ENCODE measurements around the gene GABBR2. TPM values are rescaled to one million over a fixed set of nuclear protein-coding genes. Genes with fewer than 3 reads are reported as not detected.

GABBR2 gene
- total RNA-seq, 1 experiment from 2014 or later, result 0.76 TPM

DNA sequence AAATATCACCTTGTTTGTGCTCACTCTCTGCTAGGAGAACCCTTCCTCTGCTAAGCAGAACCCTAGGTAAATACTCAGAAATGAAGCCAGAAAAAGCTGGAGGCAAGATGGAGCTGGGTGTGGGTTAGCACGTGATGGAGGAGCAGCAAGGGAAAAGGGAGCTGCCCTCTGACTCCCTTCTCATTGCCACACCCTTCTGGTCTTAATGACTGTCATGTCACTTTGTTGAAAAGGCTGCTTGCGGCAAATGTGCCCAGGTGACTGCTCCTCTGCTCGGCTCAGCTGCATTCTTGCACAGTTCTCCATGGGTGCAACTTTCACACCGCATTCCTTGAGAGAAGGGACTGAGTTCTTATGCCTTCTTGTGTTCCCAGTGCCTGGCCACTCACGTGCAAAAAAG is 416.9 kb downstream of the GABBR2 start:
- no peak for TF ChIP-seq EZH2 (IDR thresholded peaks at IDR 0.05; ENCODE audit: low read depth)
- no peak for TF ChIP-seq CTCF (conservative IDR thresholded peaks at IDR 0.05)
- CTCF ChIA-PET, result interaction anchor here (0.6 kb wide), 1 partner anchor 483 kb away, joined by 3 read pairs; no protein-coding TSS in a partner anchor
- Histone ChIP-seq H2AFZ (no peak overlapping the region), H3K9me2 (ENCODE audit: insufficient read depth) (no peaks in the 10 kb centered on the region), H3K36me3 (ENCODE audit: low read depth) (no peaks in the 10 kb centered on the region), H3K79me2 (ENCODE audit: low read depth) (no peaks in the 10 kb centered on the region), H3F3A (ENCODE audit: insufficient read depth, low read depth) (no peaks in the 10 kb centered on the region), H3K27me3 (ENCODE audit: insufficient read depth, low read depth) (no peaks in the 10 kb centered on the region), H4K20me1 (ENCODE audit: insufficient read depth) (no peaks in the 10 kb centered on the region), H3K4me2 (no peak overlapping the region), H3K4me1 (replicated peaks; ENCODE audit: insufficient read depth) (0 out of 2 replicates have a peak, but pooled peaks cover 4% of the 10 kb centered on the region), H3K9me3 (ENCODE audit: insufficient read depth, low read depth) (no peaks in the 10 kb centered on the region), H3K4me3 (no peak overlapping the region), H3K27ac (no peak overlapping the region)
- DNase-seq, result no peak
- POLR2A ChIA-PET (ENCODE audit: unreplicated experiment), result interaction anchor here (0.6 kb wide), 1 partner anchor 723 kb away, joined by 3 read pairs; no protein-coding TSS in a partner anchor
- intact Hi-C loops (cut with micrococcal nuclease; ENCODE audit: unreplicated experiment), result no loop called here
- no TSS peak for BruUV-seq (replicated peaks)

DNA sequence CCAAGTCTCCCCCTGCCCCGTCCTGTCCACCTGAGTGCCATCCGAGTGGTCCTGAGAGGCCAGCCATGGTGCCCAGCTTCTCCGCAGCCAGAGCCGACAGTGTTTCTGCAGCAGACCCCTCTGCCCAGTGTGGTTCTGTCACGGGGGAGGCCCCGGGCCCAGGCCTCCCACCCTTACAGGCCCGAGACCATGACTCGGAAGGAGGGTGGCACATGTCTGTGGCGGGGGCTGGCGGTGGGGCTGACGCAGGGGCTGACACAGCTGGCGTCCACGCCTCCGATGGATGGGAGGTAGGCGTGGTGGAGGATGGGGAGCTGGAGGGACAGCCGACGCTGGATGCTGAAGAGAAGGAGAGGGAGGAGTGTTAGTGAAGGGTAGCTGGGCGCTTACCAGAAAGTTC is 418.3 kb downstream of the GABBR2 start:
- no peaks in the 10 kb centered on the region for H3K79me2 ChIP-seq (ENCODE audit: low read depth)
- CTCF ChIA-PET, result no interaction called here
- no peak overlapping the region for H3K4me2 ChIP-seq
- no peaks in the 10 kb centered on the region for H3K9me3 ChIP-seq (ENCODE audit: insufficient read depth, low read depth)
- H3K27me3 ChIP-seq (ENCODE audit: insufficient read depth, low read depth), result no peaks in the 10 kb centered on the region
- H2AFZ ChIP-seq, result no peak overlapping the region
- intact Hi-C loops (cut with micrococcal nuclease; ENCODE audit: unreplicated experiment), result no loop called here
- no TSS peak for BruUV-seq (replicated peaks)
- no peak for TF ChIP-seq EZH2 (IDR thresholded peaks at IDR 0.05; ENCODE audit: low read depth)
- TF ChIP-seq CTCF (conservative IDR thresholded peaks at IDR 0.05), result no peak
- no peak overlapping the region for H3K4me3 ChIP-seq
- no peaks in the 10 kb centered on the region for H3K36me3 ChIP-seq (ENCODE audit: low read depth)
- no peak for DNase-seq
- H3K27ac ChIP-seq, result no peak overlapping the region
- no peaks in the 10 kb centered on the region for H4K20me1 ChIP-seq (ENCODE audit: insufficient read depth)
- POLR2A ChIA-PET (ENCODE audit: unreplicated experiment), result no interaction called here
- no peaks in the 10 kb centered on the region for H3K9me2 ChIP-seq (ENCODE audit: insufficient read depth)
- 0 out of 2 replicates have a peak, but pooled peaks cover 4% of the 10 kb centered on the region for H3K4me1 ChIP-seq (replicated peaks; ENCODE audit: insufficient read depth)
- no peaks in the 10 kb centered on the region for H3F3A ChIP-seq (ENCODE audit: insufficient read depth, low read depth)

DNA sequence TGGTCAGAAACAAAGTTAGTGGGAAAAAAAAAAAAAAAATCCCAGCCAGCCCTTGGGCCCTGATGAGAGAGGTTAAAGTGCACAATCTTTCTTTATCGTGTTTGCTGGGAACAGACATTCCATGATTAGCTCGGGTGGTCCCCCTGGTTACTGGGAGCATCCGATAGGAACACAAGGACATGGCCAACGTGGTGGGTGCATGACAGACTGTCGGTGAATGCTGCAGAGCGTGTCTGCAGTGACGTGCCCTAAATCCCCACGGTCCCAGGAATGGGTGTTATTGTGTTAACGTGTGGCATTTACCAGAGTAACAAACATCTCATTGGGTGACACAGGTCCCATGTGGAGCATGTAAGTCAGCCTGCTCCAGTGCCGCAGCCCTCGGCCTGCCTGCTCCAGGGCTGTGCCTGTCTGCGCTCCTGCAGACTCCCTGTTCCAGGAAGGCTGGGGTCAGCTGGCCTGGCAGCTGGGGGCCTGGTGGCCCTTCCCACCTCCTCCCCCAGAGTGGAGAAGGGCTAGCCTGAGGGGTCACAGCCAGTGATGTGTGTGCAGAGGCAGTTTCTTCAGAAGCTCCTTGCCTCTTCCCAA is 419.0 kb downstream of the GABBR2 start:
- CTCF ChIA-PET, result no interaction called here
- Histone ChIP-seq H3F3A (ENCODE audit: insufficient read depth, low read depth) (no peaks in the 10 kb centered on the region), H3K4me1 (replicated peaks; ENCODE audit: insufficient read depth) (0 out of 2 replicates have a peak, but pooled peaks cover 4% of the 10 kb centered on the region), H3K27me3 (ENCODE audit: insufficient read depth, low read depth) (no peaks in the 10 kb centered on the region), H3K79me2 (ENCODE audit: low read depth) (no peaks in the 10 kb centered on the region), H3K27ac (no peak overlapping the region), H2AFZ (no peak overlapping the region), H3K9me3 (ENCODE audit: insufficient read depth, low read depth) (no peaks in the 10 kb centered on the region), H3K36me3 (ENCODE audit: low read depth) (no peaks in the 10 kb centered on the region), H4K20me1 (ENCODE audit: insufficient read depth) (no peaks in the 10 kb centered on the region), H3K4me2 (no peak overlapping the region), H3K4me3 (no peak overlapping the region), H3K9me2 (ENCODE audit: insufficient read depth) (no peaks in the 10 kb centered on the region)
- TF ChIP-seq CTCF (conservative IDR thresholded peaks at IDR 0.05), result no peak
- no peak for TF ChIP-seq EZH2 (IDR thresholded peaks at IDR 0.05; ENCODE audit: low read depth)
- intact Hi-C loops (cut with micrococcal nuclease; ENCODE audit: unreplicated experiment), result no loop called here
- no peak for DNase-seq
- POLR2A ChIA-PET (ENCODE audit: unreplicated experiment), result no interaction called here
- no TSS peak for BruUV-seq (replicated peaks)
